Smooth muscle cell (in vitro differentiated cells): ENCODE measurements around the gene MT1G. TPM values are rescaled to one million over a fixed set of nuclear protein-coding genes. Genes with fewer than 3 reads are reported as not detected.

ENCODE experiments used
- DNase-seq: peaks from one replicate; lab custom pipeline; 2025; ENCODE audit not compliant: unreplicated experiment; lab: John Stamatoyannopoulos, UW
- H2AFZ ChIP-seq: fragments of 200-600 bp; sonication (generic); 2 replicates; pipeline ENCODE4 v1.6.0; 2016; ENCODE audit warnings: antibody characterized with exemption, low read depth, mild to moderate bottlenecking
- H3F3A ChIP-seq: fragments of 200-600 bp; sonication (generic); 2 replicates; pipeline ENCODE4 v1.6.0; 2017; ENCODE audit warnings: antibody characterized with exemption, low read depth
- H3K27ac ChIP-seq: fragments of 200-600 bp; sonication (generic); 2 replicates; pipeline ENCODE4 v1.5.1; 2016; ENCODE audit warnings: low read depth, mild to moderate bottlenecking
- H3K27me3 ChIP-seq: fragments of 200-600 bp; sonication (generic); 2 replicates; pipeline ENCODE4 v1.6.1; 2016; ENCODE audit warnings: low read depth, mild to moderate bottlenecking
- H3K36me3 ChIP-seq: fragments of 200-600 bp; sonication (generic); 2 replicates; pipeline ENCODE4 v1.5.1; 2016; ENCODE audit warnings: low read depth
- H3K4me1 ChIP-seq: fragments of 200-600 bp; sonication (generic); 2 replicates; pipeline ENCODE4 v1.5.1; 2016; ENCODE audit warnings: low read depth
- H3K4me2 ChIP-seq: fragments of 200-600 bp; sonication (generic); 2 replicates; pipeline ENCODE4 v1.6.0; 2016; ENCODE audit warnings: mild to moderate bottlenecking
- H3K4me3 ChIP-seq: fragments of 200-600 bp; sonication (generic); 2 replicates; pipeline ENCODE4 v1.5.1; 2016; ENCODE audit warnings: mild to moderate bottlenecking
- H3K79me2 ChIP-seq: fragments of 200-600 bp; sonication (generic); 2 replicates; pipeline ENCODE4 v1.6.0; 2016; ENCODE audit warnings: low read depth, mild to moderate bottlenecking
- H3K9ac ChIP-seq: fragments of 200-600 bp; sonication (generic); 2 replicates; pipeline ENCODE4 v1.6.0; 2016; ENCODE audit warnings: low read depth
- H3K9me3 ChIP-seq: fragments of 200-600 bp; sonication (generic); replicated peaks from 2 replicates; pipeline ENCODE4 v1.5.1; 2016; ENCODE audit warnings: low read depth
- H4K20me1 ChIP-seq: fragments of 200-600 bp; sonication (generic); 2 replicates; pipeline ENCODE4 v1.6.0; 2016; ENCODE audit warnings: low read depth
- CTCF ChIP-seq: fragments of 200-600 bp; sonication (generic); IDR thresholded peaks from 2 replicates; pipeline ENCODE4 v1.5.1; 2017; ENCODE audit warnings: borderline replicate concordance, mild to moderate bottlenecking, antibody characterized with exemption; ENCODE audit not compliant: insufficient read depth, poor library complexity, severe bottlenecking
- WGBS: methylation state at CpG from one replicate; pipeline ENCODE4 v1.1.7; 2016; ENCODE audit warnings: low lambda C conversion rate; 5-methylcytosine and 5-hydroxymethylcytosine counted together
- polyA plus RNA-seq: library from polyadenylated mRNA; unstranded; fragments of >200 nt; fragmentation: Nextera tagmentation; extraction: Ambion mirVana; gene quantifications from 2 replicates; pipeline ENCODE4 v1.2.1, GENCODE V29; 2016
- total RNA-seq: library from RNA; depleted of rRNA; stranded (reverse); fragments of >200 nt; gene quantifications from 2 replicates; pipeline ENCODE4 v1.2.3, GENCODE V29; 2014

The MT1G gene
- total and polyA plus RNA-seq, 2 experiments from 2014 or later: not detected

GRCh38 chr16:56631832-56632155, 36.1 kb downstream of the MT1G start:
- no peak overlapping the region for H3K27ac ChIP-seq
- WGBS: 17% methylated on average over 14 of the region's 14 CpGs
- no peak for TF ChIP-seq CTCF
- peaks cover 6% of the 10 kb centered on the region for H3K4me1 ChIP-seq
- no peak overlapping the region for H3K9ac ChIP-seq
- no peaks in the 10 kb centered on the region for H3K36me3 ChIP-seq
- H3K4me2 ChIP-seq: peak overlapping the region; percentile 82
- H2AFZ ChIP-seq: no peak overlapping the region
- H3K9me3 ChIP-seq: no peaks in the 10 kb centered on the region
- peaks cover 2% of the 10 kb centered on the region for H3F3A ChIP-seq
- no peak for DNase-seq
- H4K20me1 ChIP-seq: no peaks in the 10 kb centered on the region
- no peaks in the 10 kb centered on the region for H3K79me2 ChIP-seq
- H3K27me3 ChIP-seq: peaks cover 61% of the 10 kb centered on the region
- H3K4me3 ChIP-seq: peak overlapping the region; percentile 45

- no peak for DNase-seq
- H3K79me2 ChIP-seq: no peaks in the 10 kb centered on the region
- peaks cover 55% of the 10 kb centered on the region for H3K27me3 ChIP-seq
- H3K4me2 ChIP-seq: no peak overlapping the region
- H3K4me3 ChIP-seq: no peak overlapping the region
- no peak overlapping the region for H2AFZ ChIP-seq
- 69% methylated on average over 10 of the region's 10 CpGs for WGBS
- H4K20me1 ChIP-seq: no peaks in the 10 kb centered on the region
- H3K9me3 ChIP-seq: no peaks in the 10 kb centered on the region
- H3K4me1 ChIP-seq: peaks cover 8% of the 10 kb centered on the region
- H3K27ac ChIP-seq: no peak overlapping the region
- H3F3A ChIP-seq: peaks cover 3% of the 10 kb centered on the region
- TF ChIP-seq CTCF: no peak
- H3K9ac ChIP-seq: no peak overlapping the region
- no peaks in the 10 kb centered on the region for H3K36me3 ChIP-seq
These were observed 36.7 kb downstream of the MT1G start for GRCh38 chr16:56631197-56631596.

- no peak overlapping the region for H3K9ac ChIP-seq
- H4K20me1 ChIP-seq: no peaks in the 10 kb centered on the region
- H3K36me3 ChIP-seq: no peaks in the 10 kb centered on the region
- no peak overlapping the region for H3K27ac ChIP-seq
- peaks cover 12% of the 10 kb centered on the region for H3K4me1 ChIP-seq
- WGBS: 64% methylated on average over 3 of the region's 3 CpGs
- peaks cover 46% of the 10 kb centered on the region for H3K27me3 ChIP-seq
- H2AFZ ChIP-seq: no peak overlapping the region
- TF ChIP-seq CTCF: no peak
- no peaks in the 10 kb centered on the region for H3K79me2 ChIP-seq
- no peak overlapping the region for H3K4me3 ChIP-seq
- no peak overlapping the region for H3K4me2 ChIP-seq
- H3K9me3 ChIP-seq: no peaks in the 10 kb centered on the region
- no peak for DNase-seq
- peaks cover 3% of the 10 kb centered on the region for H3F3A ChIP-seq
These were observed 37.7 kb downstream of the MT1G start for GRCh38 chr16:56630134-56630533.

GRCh38 chr16:56629531-56629930, 38.3 kb downstream of the MT1G start:
- Histone ChIP-seq H3K4me3 (no peak overlapping the region), H3F3A (peaks cover 3% of the 10 kb centered on the region), H3K4me2 (no peak overlapping the region), H3K9ac (no peak overlapping the region), H3K27ac (no peak overlapping the region), H2AFZ (no peak overlapping the region), H3K79me2 (no peaks in the 10 kb centered on the region), H3K27me3 (peaks cover 45% of the 10 kb centered on the region), H3K36me3 (no peaks in the 10 kb centered on the region), H3K9me3 (no peaks in the 10 kb centered on the region), H3K4me1 (peaks cover 10% of the 10 kb centered on the region), H4K20me1 (no peaks in the 10 kb centered on the region)
- DNase-seq: no peak
- TF ChIP-seq CTCF: no peak
- 22% methylated on average over 3 of the region's 3 CpGs for WGBS
